H1 (cell line): ENCODE data around the gene CYTH1. TPM values are rescaled to one million over a fixed set of nuclear protein-coding genes. Genes with fewer than 3 reads are reported as not detected.

Source experiments
- CTCF ChIA-PET: fragments of 300-600 bp; sonication (Branson Sonifier 250); formaldehyde crosslinking; loops from one replicate; lab custom pipeline; 2021; ENCODE audit not compliant: partially characterized antibody; lab: Charles Lee
- POLR2A ChIA-PET: fragments of 300-600 bp; sonication (Branson Sonifier 250); formaldehyde crosslinking; loops from one replicate; lab custom pipeline; 2021; ENCODE audit warnings: inconsistent platforms; ENCODE audit not compliant: partially characterized antibody; lab: Charles Lee
- DNase-seq, 2 experiments: peaks; one replicate each; pipeline versions ENCODE4 v3.0.0 to v3.0.0-alpha.2; 2010 to 2022; ENCODE audit warnings: low spot score in 2 of 2, low read depth in 1 of 2, mixed read lengths in 1 of 2
- FAIRE-seq: peaks from 2 replicates; lab custom pipeline; 2011; peaks lifted over from hg19 to GRCh38; lab: Jason Lieb, UNC
- H2AFZ ChIP-seq: 2 replicates; pipeline ENCODE4 v1.8.1; 2012; ENCODE audit warnings: low read length, inconsistent platforms
- H2AK5ac ChIP-seq: 2 replicates; pipeline ENCODE4 v1.6.1; 2013; ENCODE audit warnings: low read depth, low read length
- H2BK120ac ChIP-seq: replicated peaks from 2 replicates; pipeline ENCODE3; 2013; ENCODE audit warnings: low read depth, low read length, inconsistent platforms
- H2BK12ac ChIP-seq: 2 replicates; pipeline ENCODE4 v1.6.1; 2013; ENCODE audit warnings: low read depth, low read length
- H2BK15ac ChIP-seq: 2 replicates; pipeline ENCODE4 v1.6.1; 2013; ENCODE audit warnings: low read length
- H2BK20ac ChIP-seq: 2 replicates; pipeline ENCODE4 v1.6.1; 2013; ENCODE audit warnings: low read length
- H2BK5ac ChIP-seq: 2 replicates; pipeline ENCODE4 v1.6.1; 2013; ENCODE audit warnings: low read depth, low read length
- H3K14ac ChIP-seq: 2 replicates; pipeline ENCODE4 v1.6.1; 2013; ENCODE audit warnings: inconsistent platforms; ENCODE audit not compliant: insufficient read length
- H3K18ac ChIP-seq: 2 replicates; pipeline ENCODE4 v1.6.1; 2013; ENCODE audit warnings: low read length; ENCODE audit errors: extremely low read depth
- H3K23ac ChIP-seq: 2 replicates; pipeline ENCODE4 v1.6.1; 2013; ENCODE audit warnings: inconsistent platforms; ENCODE audit not compliant: insufficient read length
- H3K23me2 ChIP-seq: 2 replicates; pipeline ENCODE4 v1.6.1; 2013; ENCODE audit warnings: low read depth, low read length
- H3K27ac ChIP-seq: 2 replicates; pipeline ENCODE4 v1.6.1; 2011; ENCODE audit warnings: low read depth, low read length, inconsistent platforms
- H3K27me3 ChIP-seq, 4 experiments: replicated peaks in 1 of 4; 1 replicate in 1 of 4; 2 replicates in 3 of 4; pipeline versions ENCODE4 v1.6.1 to v1.8.1; 2011 to 2013; ENCODE audit warnings: low read length in 3 of 4, mild to moderate bottlenecking in 3 of 4, inconsistent platforms in 2 of 4, mixed read lengths in 2 of 4, moderate library complexity in 1 of 4; ENCODE audit not compliant: control insufficient read depth in 3 of 4, insufficient read depth in 3 of 4; ENCODE audit errors: extremely low read depth in 1 of 4
- H3K36me3 ChIP-seq, 4 experiments: 2 replicates each; pipeline versions ENCODE4 v1.6.1 to v1.8.1; 2011 to 2013; ENCODE audit warnings: mild to moderate bottlenecking in 4 of 4, low read length in 3 of 4, moderate library complexity in 2 of 4, control low read depth in 1 of 4, inconsistent platforms in 1 of 4; ENCODE audit not compliant: insufficient read depth in 4 of 4, control insufficient read depth in 2 of 4
- H3K4ac ChIP-seq: replicated peaks from 2 replicates; pipeline ENCODE3; 2013; ENCODE audit warnings: low read length, low read depth, mixed read lengths, inconsistent platforms; ENCODE audit not compliant: insufficient read length
- H3K4me1 ChIP-seq, 4 experiments: replicated peaks in 1 of 4; 1 replicate in 1 of 4; 2 replicates in 3 of 4; pipeline versions ENCODE4 v1.6.1 to v1.8.1; 2011 to 2013; ENCODE audit warnings: low read length in 3 of 4, inconsistent platforms in 2 of 4, mixed read lengths in 1 of 4; ENCODE audit not compliant: insufficient read depth in 4 of 4, control insufficient read depth in 3 of 4
- H3K4me2 ChIP-seq, 2 experiments: 2 replicates each; pipeline versions ENCODE4 v1.6.1 to v1.8.1; 2011 to 2013; ENCODE audit warnings: low read depth in 2 of 2, low read length in 2 of 2, control low read depth in 1 of 2, inconsistent platforms in 1 of 2, mild to moderate bottlenecking in 1 of 2; ENCODE audit not compliant: insufficient read depth in 1 of 2
- H3K4me3 ChIP-seq, 4 experiments: fragments of 200-600, 300-600 bp in 1 of 4; sonication (generic), shearing (Covaris generic), sonication (Bioruptor Twin) in 1 of 4; 2 replicates each; pipeline versions ENCODE4 v1.5.1 to v1.8.1; 2011 to 2016; ENCODE audit warnings: low read length in 4 of 4, low read depth in 3 of 4, control low read depth in 2 of 4, inconsistent platforms in 2 of 4, mild to moderate bottlenecking in 2 of 4, mixed read lengths in 1 of 4, moderate library complexity in 1 of 4; ENCODE audit not compliant: insufficient read depth in 2 of 4; ENCODE audit errors: extremely low read depth in 1 of 4
- H3K56ac ChIP-seq: replicated peaks from 2 replicates; pipeline ENCODE3; 2013; ENCODE audit warnings: low read depth, mild to moderate bottlenecking, mixed read lengths, low read length, inconsistent platforms; ENCODE audit not compliant: insufficient read length
- H3K79me1 ChIP-seq: 2 replicates; pipeline ENCODE4 v1.6.1; 2013; ENCODE audit warnings: low read depth, low read length, control low read depth
- H3K79me2 ChIP-seq, 2 experiments: 2 replicates each; pipeline versions ENCODE4 v1.6.1 to v1.8.1; 2012 to 2013; ENCODE audit warnings: low read length in 2 of 2, mild to moderate bottlenecking in 2 of 2, inconsistent platforms in 1 of 2; ENCODE audit not compliant: insufficient read depth in 2 of 2, control insufficient read depth in 1 of 2
- H3K9ac ChIP-seq, 4 experiments: replicated peaks in 1 of 4; 1 replicate in 1 of 4; 2 replicates in 3 of 4; pipeline versions ENCODE4 v1.6.1 to v1.8.1; 2011 to 2013; ENCODE audit warnings: low read depth in 3 of 4, low read length in 3 of 4, control low read depth in 2 of 4, mild to moderate bottlenecking in 2 of 4, moderate library complexity in 2 of 4, inconsistent platforms in 1 of 4; ENCODE audit errors: extremely low read depth in 1 of 4
- H3K9me3 ChIP-seq, 2 experiments: 2 replicates each; pipeline versions ENCODE4 v1.6.1 to v1.8.1; 2012 to 2013; ENCODE audit warnings: mild to moderate bottlenecking in 2 of 2, moderate library complexity in 2 of 2, control low read depth in 1 of 2, inconsistent platforms in 1 of 2, low read depth in 1 of 2, low read length in 1 of 2, mixed read lengths in 1 of 2; ENCODE audit not compliant: insufficient read depth in 2 of 2
- H4K20me1 ChIP-seq, 2 experiments: replicated peaks in 1 of 2; 2 replicates each; pipeline versions ENCODE3 to v1.8.1; 2011 to 2013; ENCODE audit warnings: inconsistent platforms in 2 of 2, low read length in 2 of 2, mild to moderate bottlenecking in 1 of 2; ENCODE audit not compliant: insufficient read depth in 2 of 2, control insufficient read depth in 1 of 2
- H4K5ac ChIP-seq: 2 replicates; pipeline ENCODE4 v1.6.1; 2013; ENCODE audit warnings: low read length, low read depth, mixed read lengths, inconsistent platforms; ENCODE audit not compliant: insufficient read length
- H4K8ac ChIP-seq: 2 replicates; pipeline ENCODE4 v1.8.0; 2013; ENCODE audit warnings: mild to moderate bottlenecking, moderate library complexity, low read length, inconsistent platforms; ENCODE audit not compliant: insufficient read depth; ENCODE audit errors: extremely low read depth
- H4K91ac ChIP-seq: replicated peaks from 2 replicates; pipeline ENCODE3; 2013; ENCODE audit warnings: low read length, mixed read lengths, inconsistent platforms; ENCODE audit not compliant: insufficient read length
- ASH2L ChIP-seq: fragments of 200-600, 300-600 bp; sonication (generic); IDR thresholded peaks from one replicate; pipeline ENCODE4 v1.7.1; 2017; ENCODE audit warnings: low read length
- BRCA1 ChIP-seq: IDR thresholded peaks from 2 replicates; pipeline ENCODE4 v1.6.1; 2012; ENCODE audit warnings: low read depth, low read length, improper control_type of control experiment
- CEBPB ChIP-seq: IDR thresholded peaks from 2 replicates; pipeline ENCODE4 v1.6.1; 2012; ENCODE audit warnings: low read depth, low read length
- CHD2 ChIP-seq: IDR thresholded peaks from 2 replicates; pipeline ENCODE4 v1.6.1; 2012; ENCODE audit warnings: low read length, improper control_type of control experiment
- EP300 ChIP-seq, 2 experiments: IDR thresholded peaks; 1 replicate in 1 of 2; 2 replicates in 1 of 2; pipeline ENCODE4 v1.6.1; 2011 to 2012; ENCODE audit warnings: low read depth in 2 of 2, low read length in 2 of 2, mild to moderate bottlenecking in 2 of 2, borderline replicate concordance in 1 of 2, inconsistent platforms in 1 of 2, moderate library complexity in 1 of 2
- JUN ChIP-seq: IDR thresholded peaks from 2 replicates; pipeline ENCODE4 v1.6.1; 2011; ENCODE audit warnings: low read depth, mild to moderate bottlenecking, improper control_type of control experiment, low read length
- KDM4A ChIP-seq: IDR thresholded peaks from one replicate; pipeline ENCODE4 v1.7.1; 2012; ENCODE audit warnings: low read depth, mild to moderate bottlenecking, moderate library complexity, low read length, inconsistent platforms; ENCODE audit not compliant: severe bottlenecking
- KDM5A ChIP-seq: fragments of 200-600 bp; IDR thresholded peaks from 2 replicates; pipeline ENCODE4 v1.7.1; 2012; ENCODE audit warnings: mild to moderate bottlenecking, low read length, inconsistent platforms, mixed read lengths
- MAFK ChIP-seq: IDR thresholded peaks from 2 replicates; pipeline ENCODE4 v1.6.1; 2012; ENCODE audit warnings: low read depth, mild to moderate bottlenecking, improper control_type of control experiment, low read length
- PHF8 ChIP-seq: fragments of 200-600 bp; sonication (generic); conservative IDR thresholded peaks from 2 replicates; pipeline ENCODE4 v1.7.1; 2012; ENCODE audit warnings: low read depth, mild to moderate bottlenecking, inconsistent platforms, low read length, moderate library complexity
- POLR2A ChIP-seq, 2 experiments: IDR thresholded peaks; 1 replicate in 1 of 2; 2 replicates in 1 of 2; pipeline ENCODE4 v1.6.1; 2011; ENCODE audit warnings: low read depth in 2 of 2, low read length in 2 of 2, mild to moderate bottlenecking in 2 of 2; ENCODE audit errors: control extremely low read depth in 1 of 2
- RFX5 ChIP-seq: IDR thresholded peaks from 2 replicates; pipeline ENCODE4 v1.6.1; 2011; ENCODE audit warnings: low read depth, low read length, improper control_type of control experiment, borderline replicate concordance
- RXRA ChIP-seq: IDR thresholded peaks from 2 replicates; pipeline ENCODE4 v1.6.1; 2011; ENCODE audit warnings: low read depth, mild to moderate bottlenecking, low read length, moderate library complexity; ENCODE audit not compliant: insufficient read depth
- SIX5 ChIP-seq: IDR thresholded peaks from 2 replicates; pipeline ENCODE4 v1.6.1; 2011; ENCODE audit warnings: mild to moderate bottlenecking, low read depth, low read length
- WGBS, 2 experiments: shearing (Covaris generic) in 1 of 2; methylation state at CpG; one replicate each; pipeline versions ENCODE4 v1.1.6 to v1.1.7; 2013 to 2015; ENCODE audit warnings: low lambda C conversion rate in 2 of 2, mixed read lengths in 2 of 2, inconsistent platforms in 1 of 2, low coverage in 1 of 2, missing lambda C conversion rate in 1 of 2; ENCODE audit not compliant: insufficient replicate concordance in 2 of 2, insufficient coverage in 1 of 2, insufficient read length in 1 of 2; ENCODE audit errors: extremely low coverage in 1 of 2, missing lambda C conversion rate in 1 of 2; 5-methylcytosine and 5-hydroxymethylcytosine counted together
- polyA plus RNA-seq, 7 experiments: library from polyadenylated mRNA; depleted of rRNA in 3 of 7; stranded (reverse) in 5 of 7; unstranded in 2 of 7; fragments of >200 nt in 5 of 7; fragments of 200-250 nt in 2 of 7; gene quantifications; 1 replicate in 5 of 7; 2 replicates in 1 of 7; 4 replicates in 1 of 7; pipeline versions ENCODE4 v1.2.1 to v1.2.3, GENCODE V29; 2011 to 2013; ENCODE audit warnings: missing spikeins in 2 of 7, mixed read lengths in 2 of 7
- total RNA-seq: library from RNA; stranded (reverse); fragmentation: NEBNext Ultra II Directional; extraction: Animal tissue kit (Norgen Biotek cat#: 25700); gene quantifications from 2 replicates; pipeline ENCODE4 v1.2.1, GENCODE V29; 2021
- TF ChIP-seq, protein P1 (sequence below): IDR thresholded peaks from 2 replicates; pipeline ENCODE4 v1.6.1; 2011; ENCODE audit warnings: low read depth, mild to moderate bottlenecking, low read length; ENCODE audit not compliant: insufficient read depth

The CYTH1 gene
- total and polyA plus RNA-seq, 2 of the 8 experiments (the other 6 are each of a cell fraction or from before 2014, with no cell fraction given): 12.8 to 14.8 TPM

DNA sequence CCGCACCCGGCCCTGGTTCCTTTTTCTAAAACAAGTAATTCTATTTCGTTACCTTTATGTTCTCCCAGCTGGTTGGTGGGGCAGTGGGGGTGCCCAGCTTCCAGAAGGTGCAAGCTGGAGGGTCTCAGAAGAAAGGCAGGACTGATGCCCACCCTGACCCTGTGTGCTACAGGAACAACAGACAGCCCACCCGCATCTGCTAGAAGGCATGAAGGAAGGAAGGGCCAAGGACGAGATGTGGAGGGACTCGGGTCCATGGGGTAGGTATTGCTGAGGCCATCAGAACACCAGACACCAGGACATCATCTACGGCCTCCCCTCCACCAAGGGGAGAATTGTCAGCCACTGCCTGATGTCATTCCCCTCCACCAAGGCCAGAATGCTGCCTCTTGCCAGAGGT is 6.4 kb upstream of the CYTH1 start:
- Histone ChIP-seq H2BK15ac (no peak overlapping the region), H3K27ac (no peak overlapping the region), H3K18ac (no peak overlapping the region), H2BK5ac (no peak overlapping the region), H3K14ac (no peak overlapping the region), H4K5ac (no peak overlapping the region), H2BK12ac (no peak overlapping the region), H3K4me1 (no peaks in the 10 kb centered on the region), H2BK20ac (no peak overlapping the region), H2AK5ac (no peak overlapping the region), H3K4ac (no peak overlapping the region), H2AFZ (no peak overlapping the region), H3K36me3 (peaks cover 0 to 14% (median 0%) of the 10 kb centered on the region in 4 experiments; a peak in 2 of 8 replicates), H3K9ac (no peak overlapping the region), H4K8ac (no peak overlapping the region; the same call in 1 of the 2 replicates), H3K79me2 (no peaks in the 10 kb centered on the region), H3K23me2 (peaks cover under 1% of the 10 kb centered on the region; the same call in 1 of the 2 replicates), H3K4me3 (no peak overlapping the region), H3K4me2 (no peak overlapping the region), H2BK120ac (no peak overlapping the region), H4K20me1 (no peaks in the 10 kb centered on the region), H3K79me1 (no peaks in the 10 kb centered on the region), H3K23ac (no peak overlapping the region), H3K56ac (no peak overlapping the region), H3K9me3 (no peaks in the 10 kb centered on the region), H3K27me3 (no peaks in the 10 kb centered on the region; a peak in 1 of 7 replicates), H4K91ac (no peak overlapping the region)
- CTCF ChIA-PET: no interaction called here
- 84% methylated on average over 7 of the region's 7 CpGs; no CpG with 5 or more reads in 1 of the 2 experiments for WGBS, 2 experiments
- DNase-seq: no peak
- POLR2A ChIA-PET: interaction anchor here (0.6 to 1.4 kb wide), 2 partner anchors 9 to 176 kb away, joined by 3 read pairs; no protein-coding TSS in a partner anchor
- no peak for FAIRE-seq
- TF ChIP-seq KDM4A: no peak
- TF ChIP-seq BRCA1: no peak
- TF ChIP-seq CHD2: no peak
- TF ChIP-seq, protein P1, sequence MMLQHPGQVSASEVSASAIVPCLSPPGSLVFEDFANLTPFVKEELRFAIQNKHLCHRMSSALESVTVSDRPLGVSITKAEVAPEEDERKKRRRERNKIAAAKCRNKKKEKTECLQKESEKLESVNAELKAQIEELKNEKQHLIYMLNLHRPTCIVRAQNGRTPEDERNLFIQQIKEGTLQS: no peak
- no peak for TF ChIP-seq KDM5A
- no peak for TF ChIP-seq EP300 (IDR thresholded peaks at IDR 0.05; ENCODE audit: borderline replicate concordance in 1 of 2, low read depth in 2 of 2, low read length in 2 of 2)
- no peak for TF ChIP-seq RFX5
- TF ChIP-seq RXRA: no peak
- TF ChIP-seq POLR2A (IDR thresholded peaks at IDR 0.05; ENCODE audit: control extremely low read depth in 1 of 2, low read depth in 2 of 2, low read length in 2 of 2): no peak
- no peak for TF ChIP-seq JUN
- no peak for TF ChIP-seq PHF8
- no peak for TF ChIP-seq CEBPB
- no peak for TF ChIP-seq SIX5
- TF ChIP-seq ASH2L: no peak
- no peak for TF ChIP-seq MAFK
